GM12891 (cell line): ENCODE measurements around the gene BBS5.

Source experiments
- POLR2A ChIP-seq: IDR thresholded peaks from 2 replicates; pipeline ENCODE4 v1.6.1; 2011; ENCODE audit warnings: low read depth, low read length, control low read depth
- POLR2AphosphoS5 ChIP-seq: IDR thresholded peaks from 2 replicates; pipeline ENCODE4 v1.6.1; 2011; ENCODE audit warnings: low read depth, low read length, control low read depth
- POU2F2 ChIP-seq: IDR thresholded peaks from 2 replicates; pipeline ENCODE4 v1.6.1; 2011; ENCODE audit warnings: low read depth, mild to moderate bottlenecking, control low read depth, low read length, moderate library complexity
- SPI1 ChIP-seq: IDR thresholded peaks from 2 replicates; pipeline ENCODE4 v1.6.1; 2011; ENCODE audit warnings: low read depth, low read length, control low read depth
- TAF1 ChIP-seq: IDR thresholded peaks from 2 replicates; pipeline ENCODE4 v1.6.1; 2011; ENCODE audit warnings: low read depth, low read length, control low read depth

- TF ChIP-seq POU2F2, result no peak
- TF ChIP-seq POLR2A, result no peak
- no peak for TF ChIP-seq POLR2AphosphoS5
- no peak for TF ChIP-seq TAF1
- no peak for TF ChIP-seq SPI1
Measured at GRCh38 chr2:169472249-169472648, 7.0 kb upstream of the BBS5 start.
